Stimulated activated CD4-positive, alpha-beta T cell treated with anti-CD3 and anti-CD28 coated beads, Interleukin-2, amount 100 ng/mL, for 4 hours (primary cell): ENCODE data around the gene TMEM184B.
"Not testable (repeated sequence)": the region's sequence is repeated elsewhere in the genome, so short reads cannot be mapped to it uniquely, and the experiment has no call there.

Experiments used
- DNase-seq: peaks from one replicate; pipeline ENCODE4 v3.0.0-alpha.2; 2020; ENCODE audit warnings: low read depth

Gene TMEM184B

DNA sequence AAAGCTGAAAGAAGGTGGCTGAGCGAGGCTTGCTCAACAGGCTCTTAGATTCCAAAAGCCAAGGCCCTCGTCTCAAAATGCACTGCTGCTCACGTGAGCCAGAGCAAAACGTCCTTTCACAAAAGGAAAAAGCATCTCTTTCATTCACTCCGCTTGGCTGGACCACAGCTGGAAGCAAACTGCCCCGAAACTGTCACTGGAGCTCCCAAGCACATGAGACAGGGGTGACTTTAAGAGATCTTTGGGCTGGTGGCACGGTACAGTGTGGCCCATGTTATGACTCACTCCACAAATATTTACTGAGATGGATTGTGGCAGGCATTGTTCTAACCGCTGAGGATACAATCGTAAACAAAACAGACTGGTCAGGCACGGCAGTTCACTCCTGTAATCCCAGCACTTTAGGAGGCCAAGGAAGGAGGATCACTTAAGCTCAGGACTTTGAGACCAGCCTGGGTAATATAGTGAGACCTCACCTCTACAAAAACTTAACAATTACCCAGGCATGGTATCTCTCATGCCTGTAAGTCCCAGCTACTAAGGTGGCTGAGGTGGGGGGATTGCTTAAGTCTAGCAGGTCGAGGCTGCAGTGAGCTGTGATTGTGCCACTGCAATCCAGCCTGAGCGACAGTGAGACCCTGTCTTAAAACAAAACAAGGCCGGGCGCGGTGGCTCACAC, 94.7 kb downstream of the TMEM184B start:
- no peak for DNase-seq

DNA sequence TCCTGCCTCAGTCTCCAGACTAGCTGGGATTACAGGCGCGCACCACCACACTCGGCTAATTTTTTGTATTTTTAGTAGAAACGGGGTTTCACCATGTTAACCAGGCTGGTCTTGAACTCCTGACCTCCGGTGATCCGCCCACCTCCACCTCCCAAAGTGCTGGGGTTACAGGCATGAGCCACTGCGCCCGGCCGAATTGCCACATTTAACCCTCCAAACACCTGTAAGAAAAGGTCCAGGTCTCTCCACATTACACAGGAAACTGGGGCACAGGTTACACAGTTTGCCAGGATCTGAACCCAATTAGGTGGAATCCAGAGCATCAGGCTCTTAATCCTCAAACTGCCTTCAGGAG, 95.3 kb downstream of the TMEM184B start:
- DNase-seq, result not testable (repeated sequence)

DNA sequence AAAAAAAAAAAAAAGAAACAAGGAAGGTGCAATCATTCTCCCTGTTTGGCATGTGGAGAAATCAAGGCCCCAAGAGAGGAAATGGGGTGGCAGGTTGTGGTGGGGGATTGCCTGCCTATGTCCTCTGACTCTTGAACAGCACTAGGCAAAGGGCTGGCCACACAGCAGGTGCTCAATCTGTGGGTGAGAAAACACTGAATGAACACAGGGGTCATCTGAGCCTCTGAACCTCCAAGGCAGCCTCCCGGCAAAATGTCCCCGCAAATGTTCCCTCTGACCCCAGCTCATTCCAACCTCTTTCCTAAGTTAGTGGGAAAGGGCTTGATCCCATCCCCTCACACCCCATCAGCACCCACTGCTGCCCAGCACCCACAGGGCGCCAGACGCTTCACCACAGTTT, 95.8 kb downstream of the TMEM184B start:
- DNase-seq, result no peak

DNA sequence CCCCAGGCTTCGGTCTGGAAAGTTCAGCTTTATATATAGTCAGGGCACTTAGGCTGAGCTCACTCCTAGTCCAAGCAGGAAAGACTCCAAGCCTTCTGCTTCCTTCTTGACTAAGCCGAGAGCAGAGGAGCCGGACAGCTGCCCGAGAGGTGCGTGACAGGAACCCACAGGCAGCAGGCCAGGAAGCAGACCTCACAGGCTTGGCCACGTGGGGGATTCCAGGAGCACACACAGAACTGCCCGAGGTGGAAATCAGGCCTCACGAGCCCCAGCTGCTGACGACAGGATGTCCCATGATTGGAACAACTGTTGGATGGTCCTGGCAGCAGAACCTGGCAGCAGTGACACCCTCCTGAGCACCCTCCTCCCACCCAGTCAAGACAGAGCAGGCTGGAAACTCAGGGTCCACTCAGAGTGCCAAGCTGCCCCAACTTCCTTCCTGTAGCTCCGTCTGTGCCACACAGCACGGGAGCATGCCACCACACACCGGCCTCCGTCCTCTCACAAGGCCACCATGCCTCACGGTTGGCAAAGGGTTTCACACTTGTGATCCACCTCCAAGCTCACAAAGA, 96.6 kb downstream of the TMEM184B start:
- no peak for DNase-seq

DNA sequence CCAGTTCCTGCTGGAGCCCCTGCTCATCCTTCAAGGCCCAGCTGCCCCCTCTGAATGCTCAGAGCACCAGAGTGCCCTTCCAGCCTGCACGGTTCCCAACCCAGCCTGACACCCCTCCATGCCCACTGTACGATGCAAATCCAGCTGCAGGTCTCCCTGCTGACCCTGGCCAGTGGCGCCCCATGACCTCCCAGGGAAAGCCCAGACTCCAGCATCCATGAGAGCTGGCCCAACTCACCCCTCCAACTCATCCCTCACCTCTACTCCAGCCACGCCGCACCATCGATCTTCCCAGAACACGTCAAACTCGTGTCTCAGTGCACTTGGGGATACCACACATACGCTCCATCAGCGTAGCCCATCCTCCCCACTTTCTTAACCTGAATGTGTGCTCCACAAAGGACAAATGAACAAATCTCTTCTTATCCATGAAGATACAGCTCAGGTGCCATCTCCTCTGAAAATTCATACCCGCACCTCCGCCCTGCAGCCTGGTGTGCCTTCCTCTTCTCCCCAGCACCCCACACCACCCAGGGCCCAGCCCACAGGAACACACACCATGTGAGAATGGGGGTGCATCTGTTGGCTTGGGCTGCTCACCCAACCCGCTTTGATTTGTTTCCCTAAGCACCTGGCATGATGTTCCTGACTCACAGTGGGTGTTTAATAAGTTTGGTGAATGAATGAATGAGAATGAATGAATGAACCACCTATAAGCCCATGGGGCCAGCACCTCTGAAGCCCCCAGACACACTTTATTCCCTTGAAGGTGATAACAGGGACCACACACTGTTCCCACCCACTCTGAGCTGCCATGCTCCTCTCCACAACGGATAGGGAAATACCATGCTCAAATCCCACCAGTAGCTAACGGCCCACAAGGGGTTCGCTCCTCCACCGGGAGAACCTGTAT, 97.3 kb downstream of the TMEM184B start:
- DNase-seq, result no peak

DNA sequence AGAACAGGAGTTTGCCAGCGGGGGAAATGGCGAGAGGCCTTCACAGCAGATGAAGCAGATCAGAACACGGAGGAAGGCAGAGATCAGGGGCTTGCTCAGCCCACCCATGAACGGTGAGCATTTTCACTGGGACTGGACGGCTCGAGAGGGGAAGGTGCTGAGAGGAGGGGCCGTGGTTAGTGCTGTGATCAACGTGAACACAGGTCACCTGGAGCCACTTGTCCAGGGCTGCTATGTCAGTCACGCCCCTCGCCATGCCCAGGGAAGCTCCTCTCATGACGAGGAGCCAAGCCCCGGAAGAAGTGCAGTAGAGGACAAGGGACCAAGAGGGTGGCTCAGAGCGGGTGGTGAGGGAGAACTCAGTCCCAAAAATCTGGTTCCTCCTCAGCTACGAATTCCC, 98.2 kb downstream of the TMEM184B start:
- no peak for DNase-seq

DNA sequence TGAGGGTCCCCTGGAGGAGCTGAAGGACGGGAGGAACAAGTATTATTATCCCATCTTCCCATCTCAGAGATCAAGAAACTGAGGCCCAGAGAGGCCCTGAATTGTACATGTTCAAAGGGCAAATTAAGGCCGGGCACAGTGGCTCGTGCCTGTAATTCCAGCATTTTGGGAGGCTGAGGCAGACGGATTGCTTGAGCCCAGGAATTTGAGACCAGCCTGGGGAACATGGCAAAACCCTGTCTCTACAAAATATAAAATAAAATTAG, 99.2 kb downstream of the TMEM184B start:
- no peak for DNase-seq

DNA sequence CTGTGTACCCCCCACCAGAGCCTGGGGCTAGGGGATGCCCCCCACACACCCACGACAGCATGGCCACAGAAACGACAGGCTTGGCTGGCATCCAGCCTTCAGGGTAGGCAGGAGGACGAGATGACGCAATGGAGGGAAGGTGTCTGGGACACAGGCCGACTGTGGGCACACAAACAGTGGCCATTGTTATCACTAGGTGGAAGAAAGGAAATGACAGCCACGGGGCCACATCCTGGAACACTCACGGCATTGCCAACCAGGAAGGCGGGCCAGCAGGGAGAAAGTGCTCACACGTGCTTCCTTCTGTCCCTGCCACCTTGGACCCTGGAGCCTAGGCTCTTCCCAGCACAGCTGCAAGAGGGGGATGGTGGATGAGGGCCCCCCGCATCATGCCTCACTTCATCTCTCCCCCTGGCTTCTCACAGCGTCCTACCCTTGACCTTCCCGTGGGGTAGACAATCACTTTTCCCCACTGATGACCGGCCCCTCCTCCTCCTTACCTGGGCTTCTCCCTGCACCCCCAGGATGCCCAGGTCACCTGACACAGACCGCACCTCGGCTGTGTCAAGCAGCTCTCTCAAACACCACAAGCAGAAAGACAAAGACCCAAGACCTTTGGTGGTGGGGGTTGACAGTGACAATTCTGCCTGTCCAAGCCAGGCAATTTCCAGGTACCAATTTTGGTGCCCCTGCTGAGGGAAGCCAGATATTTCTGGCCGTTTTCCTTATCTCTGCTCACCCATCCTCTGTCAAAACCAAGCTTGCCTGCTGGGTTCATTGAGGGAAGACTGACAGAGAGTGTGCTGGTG, 99.8 kb downstream of the TMEM184B start:
- no peak for DNase-seq

DNA sequence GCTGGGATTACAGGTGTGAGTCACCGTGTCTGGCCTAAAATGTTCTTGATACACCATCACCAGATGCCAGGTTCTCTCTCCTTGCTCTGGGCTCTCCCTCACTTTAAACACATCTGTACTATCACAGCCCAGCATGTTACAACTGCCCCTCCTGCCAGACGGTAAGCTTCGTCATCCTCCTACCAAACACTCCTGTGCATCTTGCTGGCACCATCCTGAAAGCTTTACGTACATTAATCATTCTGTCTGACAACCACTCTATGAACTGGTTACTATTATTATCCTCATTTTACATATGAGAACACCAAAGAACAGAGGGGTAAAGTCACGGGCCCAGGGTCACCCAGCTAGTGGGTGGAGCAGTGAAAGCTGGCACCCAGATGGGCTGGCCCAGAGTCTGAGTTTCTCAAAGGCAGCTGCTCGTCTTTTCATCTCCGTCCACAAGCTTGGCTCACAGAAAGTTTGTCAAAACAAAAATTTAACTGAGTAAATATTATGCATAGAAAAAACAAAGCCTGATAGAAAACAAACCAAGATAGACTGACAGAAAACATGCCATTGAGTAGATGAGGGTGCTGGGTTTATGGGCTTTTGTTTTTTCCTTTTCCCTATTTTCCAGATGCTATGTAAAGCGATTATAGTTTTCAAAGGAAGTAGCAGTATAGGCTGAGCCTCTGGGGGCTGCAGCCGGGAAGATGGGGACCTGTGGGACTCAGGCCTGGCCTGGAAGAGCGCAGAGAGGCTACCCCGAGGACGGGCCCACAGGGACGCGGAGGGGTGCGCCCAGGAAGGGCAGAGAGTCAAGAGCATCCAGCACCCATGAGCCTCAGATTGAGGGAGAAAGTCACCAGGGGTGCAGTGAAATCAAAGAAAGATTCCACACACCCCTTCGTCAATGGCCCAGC, 100.6 kb downstream of the TMEM184B start:
- DNase-seq, result no peak

DNA sequence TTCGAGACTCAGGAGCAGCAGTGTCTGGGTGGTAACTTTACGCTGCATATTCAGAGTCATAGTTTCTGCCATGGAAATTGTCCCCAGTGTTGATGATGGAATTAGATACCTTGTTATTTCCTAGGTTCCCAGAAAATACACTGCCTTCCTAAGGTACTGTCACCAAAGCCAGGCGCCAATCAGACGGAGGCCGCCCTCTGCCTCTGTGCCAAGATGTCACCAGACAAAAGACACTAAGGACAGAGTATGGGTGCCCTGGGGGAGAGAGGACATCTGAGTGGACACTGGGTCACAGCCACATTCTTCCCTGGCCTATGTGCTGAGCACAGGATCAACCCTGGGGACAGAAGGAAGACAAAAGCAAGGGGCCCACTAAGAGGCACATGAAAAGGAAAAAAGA, 102.3 kb downstream of the TMEM184B start:
- DNase-seq, result no peak
